Measurements from ENCODE around the gene A3GALT2.
"Not testable (repeated sequence)": the region's sequence is repeated elsewhere in the genome, so short reads cannot be mapped to it uniquely, and the experiment has no call there.

GRCh38 chr1:33290615-33291014 lies 30.3 kb downstream of the A3GALT2 start:
- TF ChIP-seq CTCF (IDR thresholded peaks at IDR 0.05); POLR2AphosphoS5 (IDR thresholded peaks at IDR 0.05; ENCODE audit: insufficient read depth in 1 of 2, low read depth in 1 of 2); POLR2A (IDR thresholded peaks at IDR 0.05): not testable (repeated sequence)

Measured in vagina (tissue), 2 donors.